Activated T-cell treated with anti-CD3 and anti-CD28 coated beads, Interleukin-2, amount 50 U/mL, for 4 hours (primary cell): Measurements from ENCODE around the gene RNF113A. TPM values are rescaled to one million over a fixed set of nuclear protein-coding genes. Genes with fewer than 3 reads are reported as not detected.
A peak's percentile ranks its signal among the peaks of the same experiment; 100 is the strongest.
"Not testable (repeated sequence)": the region's sequence is repeated elsewhere in the genome, so short reads cannot be mapped to it uniquely, and the experiment has no call there.

Experiments used
- ATAC-seq, 2 donors: fragments of 200-7000 bp; cut with Tn5 transposase; one replicate each; pipeline ENCODE4 v1.10.0; 2021
- DNase-seq: peaks from one replicate; pipeline ENCODE4 v3.0.0-alpha.2; 2020
- H3K27me3 Mint-ChIP-seq: one replicate; pipeline ENCODE4 v1.8.0; 2021; ENCODE audit warnings: low read depth, mixed read lengths
- H3K36me3 Mint-ChIP-seq: one replicate; pipeline ENCODE4 v1.8.0; 2022; ENCODE audit warnings: mixed read lengths; ENCODE audit not compliant: insufficient read depth
- H3K4me1 Mint-ChIP-seq: one replicate; pipeline ENCODE4 v1.8.0; 2021; ENCODE audit warnings: low read depth, mixed read lengths
- H3K4me3 Mint-ChIP-seq: one replicate; pipeline ENCODE4 v1.8.0; 2021; ENCODE audit warnings: mild to moderate bottlenecking, moderate library complexity, mixed read lengths
- H3K9me3 Mint-ChIP-seq: one replicate; pipeline ENCODE4 v1.8.0; 2021; ENCODE audit warnings: mixed read lengths
- total RNA-seq, 3 donors: library from RNA; stranded (reverse); gene quantifications; one replicate each; pipeline ENCODE4 v1.2.1, GENCODE V29; 2021

The RNF113A gene
- total RNA-seq, 3 donors from 2014 or later = 23.7 to 27.5 (median 24.9) TPM

- H3K9me3 Mint-ChIP-seq = no peaks in the 10 kb centered on the region
- no peaks in the 10 kb centered on the region for H3K27me3 Mint-ChIP-seq
- H3K4me1 Mint-ChIP-seq = peaks cover 12% of the 10 kb centered on the region
- DNase-seq = no peak
- ATAC-seq = no peak
- peaks cover 1% of the 10 kb centered on the region for H3K36me3 Mint-ChIP-seq
- H3K4me3 Mint-ChIP-seq = no peak overlapping the region
These were observed 8.5 kb upstream of the RNF113A start for GRCh38 chrX:119880076-119880475.

- Mint-ChIP-seq H3K4me1 (peaks cover 14% of the 10 kb centered on the region), H3K27me3 (no peaks in the 10 kb centered on the region), H3K9me3 (no peaks in the 10 kb centered on the region), H3K4me3 (no peak overlapping the region), H3K36me3 (peaks cover 1% of the 10 kb centered on the region)
- DNase-seq (no peak), ATAC-seq (no peak)
These were observed 7.2 kb upstream of the RNF113A start for GRCh38 chrX:119878740-119879139.

DNA sequence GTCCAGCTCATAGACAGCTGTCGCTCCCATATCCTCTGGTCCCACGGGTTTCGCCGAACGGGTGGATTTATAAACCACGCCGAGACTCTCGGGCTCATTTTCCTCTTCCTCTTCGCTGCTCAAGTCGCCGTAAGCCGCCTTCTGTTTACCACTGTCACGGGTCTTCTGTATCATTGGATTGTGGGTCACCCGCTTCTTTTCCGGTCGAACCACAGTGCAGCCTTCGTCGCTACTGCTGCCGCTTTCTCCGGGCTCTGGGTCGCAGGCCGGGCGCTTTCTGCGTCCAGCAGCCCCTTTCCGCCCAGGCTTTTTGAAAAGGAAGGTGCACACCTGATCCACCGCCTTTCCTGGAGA is 311 bp downstream of the RNF113A start:
- Mint-ChIP-seq H3K9me3 (no peaks in the 10 kb centered on the region), H3K36me3 (no peaks in the 10 kb centered on the region), H3K4me1 (peaks cover 16% of the 10 kb centered on the region), H3K27me3 (no peaks in the 10 kb centered on the region), H3K4me3 (peak overlapping the region; percentile 100)
- ATAC-seq (peak; percentile 46 to 53), DNase-seq (no peak)

DNA sequence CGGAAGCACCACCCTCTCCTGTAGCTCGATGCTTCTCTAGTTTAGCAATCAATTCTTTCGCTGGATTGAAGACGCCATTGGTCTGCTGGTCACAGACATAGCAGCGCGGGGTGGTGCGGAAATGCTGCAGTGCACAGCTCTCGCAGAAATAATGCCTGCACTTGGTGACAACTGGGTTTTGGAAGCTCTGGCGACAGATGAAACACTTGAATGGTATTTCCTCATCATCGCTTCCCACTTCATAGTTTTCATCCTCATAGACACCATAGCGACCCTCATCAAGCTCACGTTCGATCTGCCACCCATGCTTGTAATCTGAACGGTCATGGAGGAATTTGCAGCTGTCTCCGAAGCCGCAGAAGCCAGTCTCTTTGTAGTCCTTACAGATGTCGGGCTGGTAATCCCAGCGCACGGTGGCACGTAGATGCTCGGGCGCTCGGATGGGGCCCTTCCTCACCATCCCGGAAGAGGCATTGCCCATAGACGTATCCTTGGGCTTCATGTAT is 854 bp downstream of the RNF113A start:
- no peaks in the 10 kb centered on the region for H3K27me3 Mint-ChIP-seq
- ATAC-seq (peak; percentile 19 to 27), DNase-seq (no peak)
- peaks cover 15% of the 10 kb centered on the region for H3K4me1 Mint-ChIP-seq
- H3K36me3 Mint-ChIP-seq = no peaks in the 10 kb centered on the region
- peak overlapping the region; percentile 100 for H3K4me3 Mint-ChIP-seq
- H3K9me3 Mint-ChIP-seq = no peaks in the 10 kb centered on the region

DNA sequence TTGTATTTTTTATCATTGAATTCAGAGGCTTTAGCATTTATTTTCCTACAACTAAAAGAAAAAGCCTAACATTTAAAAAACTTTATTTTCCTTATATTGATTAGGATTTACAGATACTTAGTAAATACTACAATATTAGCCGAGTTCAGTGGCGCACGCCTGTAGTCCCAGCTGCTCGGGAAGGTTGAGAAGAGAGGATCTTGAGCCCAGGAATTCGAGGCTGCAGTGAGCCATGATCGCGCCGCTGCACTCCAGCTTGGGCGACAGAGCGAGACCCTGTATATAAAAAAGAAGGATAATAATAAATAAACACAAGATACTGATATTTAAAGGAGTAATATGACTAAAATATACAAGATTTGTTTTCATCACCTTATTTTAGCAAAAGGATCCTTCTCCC is 18.1 kb downstream of the RNF113A start:
- H3K4me3 Mint-ChIP-seq = peak overlapping the region; percentile 99
- no peaks in the 10 kb centered on the region for H3K27me3 Mint-ChIP-seq
- H3K36me3 Mint-ChIP-seq = peaks cover 3% of the 10 kb centered on the region
- ATAC-seq (no peak), DNase-seq (no peak)
- no peaks in the 10 kb centered on the region for H3K9me3 Mint-ChIP-seq
- peaks cover 12% of the 10 kb centered on the region for H3K4me1 Mint-ChIP-seq

- H3K4me1 Mint-ChIP-seq = peaks cover 12% of the 10 kb centered on the region
- ATAC-seq = peak; percentile 97
- H3K27me3 Mint-ChIP-seq = no peaks in the 10 kb centered on the region
- peak within 1 kb of the TSS; percentile 99 for H3K4me3 Mint-ChIP-seq
- H3K9me3 Mint-ChIP-seq = no peaks in the 10 kb centered on the region
- H3K36me3 Mint-ChIP-seq = peaks cover 5% of the 10 kb centered on the region
- peak; percentile 91 for DNase-seq
These were observed 18.9 kb downstream of the RNF113A start, which contains the start of gene UPF3B for GRCh38 chrX:119852382-119853353. TSS of gene UPF3B (minus strand) at chrX:119852963. CDS start at chrX:119852928, 35 bp downstream.

DNA sequence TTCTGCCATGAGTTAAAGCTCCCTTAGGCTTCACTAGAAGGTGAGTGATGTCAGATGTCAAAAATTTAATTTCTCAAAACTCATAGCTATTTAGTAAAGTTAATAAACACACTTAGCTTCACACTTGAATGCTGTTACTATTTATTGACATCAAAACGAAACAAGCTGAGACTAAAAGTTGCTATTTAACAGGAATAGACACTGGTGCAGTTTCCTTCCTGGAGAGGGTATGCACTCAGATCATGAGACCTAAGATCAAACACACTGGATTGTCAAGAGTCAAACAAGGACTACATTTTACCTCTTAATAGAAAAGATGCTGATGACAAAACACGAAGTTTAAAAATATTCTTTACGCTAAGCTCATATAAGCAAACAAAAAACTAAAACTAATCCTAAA is 37.6 kb downstream of the RNF113A start:
- peaks cover 32% of the 10 kb centered on the region for H3K36me3 Mint-ChIP-seq
- H3K4me3 Mint-ChIP-seq = no peak overlapping the region
- no peaks in the 10 kb centered on the region for H3K27me3 Mint-ChIP-seq

DNA sequence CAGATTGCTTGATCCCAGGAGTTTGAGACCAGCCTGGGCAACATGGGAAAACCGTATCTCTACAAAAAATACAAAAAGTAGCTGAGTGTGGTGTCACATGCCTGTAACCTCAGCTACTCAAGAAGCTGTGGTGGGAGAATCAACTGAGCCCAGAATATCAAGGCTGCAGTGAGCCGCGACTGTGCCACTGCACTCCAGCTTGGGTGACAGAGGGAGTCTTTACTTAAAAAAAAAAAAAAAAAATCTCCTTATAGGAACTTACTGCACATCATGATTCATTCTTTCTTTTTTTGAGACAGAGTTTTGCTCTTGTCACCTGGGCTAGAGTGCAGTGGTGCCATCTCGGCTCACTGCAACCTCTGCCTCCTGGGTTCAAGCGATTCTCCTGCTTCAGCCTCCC is 43.1 kb downstream of the RNF113A start:
- no peaks in the 10 kb centered on the region for H3K27me3 Mint-ChIP-seq

More for the DNA sequence above, 37.6 kb downstream of the RNF113A start:
- ATAC-seq (no peak), DNase-seq (no peak)
- Mint-ChIP-seq H3K9me3 (no peaks in the 10 kb centered on the region), H3K4me1 (no peaks in the 10 kb centered on the region)

GRCh38 chrX:119826399-119826959 is 45.1 kb downstream of the RNF113A start:
- Mint-ChIP-seq H3K4me3 (no peak overlapping the region), H3K36me3 (peaks cover 17% of the 10 kb centered on the region), H3K9me3 (no peaks in the 10 kb centered on the region), H3K27me3 (no peaks in the 10 kb centered on the region), H3K4me1 (peaks cover 16% of the 10 kb centered on the region)
- no peak for DNase-seq
- ATAC-seq = peak in 1 of 2 donors; percentile 48

More for the DNA sequence above, 43.1 kb downstream of the RNF113A start:
- peaks cover 8% of the 10 kb centered on the region for H3K4me1 Mint-ChIP-seq
- ATAC-seq (no peak), DNase-seq (no peak)
- H3K9me3 Mint-ChIP-seq = no peaks in the 10 kb centered on the region
- no peak overlapping the region for H3K4me3 Mint-ChIP-seq
- H3K36me3 Mint-ChIP-seq = peaks cover 19% of the 10 kb centered on the region

DNA sequence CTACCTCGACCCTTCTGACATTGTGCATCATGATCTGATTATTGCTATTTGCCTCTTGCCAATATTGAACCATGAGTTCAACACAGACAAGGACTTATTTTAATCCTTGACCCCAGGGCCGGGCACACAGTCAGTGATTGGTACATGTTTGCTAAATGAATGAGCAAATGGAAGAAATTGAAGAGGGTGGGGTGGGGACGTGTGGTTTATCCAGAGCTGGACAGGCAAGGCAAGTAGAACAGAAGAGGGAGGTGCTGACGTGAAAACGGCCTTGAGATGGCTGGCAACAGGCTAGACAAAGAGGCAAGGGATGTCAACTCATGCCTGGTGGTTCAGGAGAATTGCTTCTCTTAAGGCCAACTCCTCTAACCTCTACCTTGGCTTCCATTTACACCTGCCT is 47.3 kb downstream of the RNF113A start:
- ATAC-seq, H3K9me3 Mint-ChIP-seq, H3K27me3 Mint-ChIP-seq, DNase-seq, H3K36me3 Mint-ChIP-seq, H3K4me3 Mint-ChIP-seq: not testable (repeated sequence)
- H3K4me1 Mint-ChIP-seq = peaks cover 21% of the 10 kb centered on the region

DNA sequence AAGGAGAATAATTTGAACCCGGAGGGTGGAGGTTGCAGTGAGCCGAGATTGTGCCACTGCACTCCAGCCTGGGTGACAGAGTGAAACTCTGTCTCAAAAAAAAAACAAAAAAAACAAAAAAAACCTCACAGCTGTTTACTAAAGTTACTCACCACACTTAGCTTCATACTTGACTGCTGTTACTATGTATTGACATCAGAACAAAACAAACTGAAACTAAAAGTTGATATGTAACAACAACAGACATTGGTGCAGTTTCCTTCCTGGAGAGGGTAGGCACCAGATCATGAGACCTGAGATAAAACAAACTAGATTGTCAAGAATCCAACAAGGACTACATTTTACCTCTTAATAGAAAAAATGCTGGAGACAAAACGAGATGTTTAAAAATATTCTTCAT is 49.8 kb downstream of the RNF113A start:
- not testable (repeated sequence) for DNase-seq, H3K36me3 Mint-ChIP-seq, H3K27me3 Mint-ChIP-seq, H3K4me3 Mint-ChIP-seq, H3K9me3 Mint-ChIP-seq
- H3K4me1 Mint-ChIP-seq = peaks cover 21% of the 10 kb centered on the region
- ATAC-seq = peak; percentile 60 to 80

Other genes starting within 250 kb of the RNF113A start
- 100 to 1,000 TPM; 100 to 131 (median 104) TPM for gene SEPTIN6, start 178.6 kb downstream of the RNF113A start, total RNA-seq
- under 1 TPM in 2 of 3 donors, not detected in 1; 0.14 to 0.18 TPM for gene SOWAHD, start 113.1 kb downstream of the RNF113A start, total RNA-seq
- 1,000 to 10,000 TPM; 2,097 to 2,146 (median 2,130) TPM for gene RPL39, start 80.1 kb downstream of the RNF113A start, total RNA-seq
- 10 to 100 TPM; 14.5 to 16.5 (median 16.3) TPM for gene UPF3B, start 18.8 kb downstream of the RNF113A start, total RNA-seq
- gene NDUFA1, start 99 bp upstream of the RNF113A start, total RNA-seq = 10 to 100 TPM; 82.4 to 87.4 (median 83.8) TPM
- gene AKAP14, start 24.2 kb upstream of the RNF113A start, total RNA-seq = not detected
- gene NKAP, start 72.0 kb upstream of the RNF113A start, total RNA-seq = 10 to 100 TPM in 1 of 3 donors, 1 to 10 TPM in 2; 9.0 to 10.5 (median 9.8) TPM
- gene RHOXF2B, start 206.0 kb upstream of the RNF113A start, total RNA-seq = under 1 TPM in 1 of 3 donors, not detected in 2; 0.13 TPM
- not detected for gene RHOXF1, start 244.2 kb upstream of the RNF113A start, total RNA-seq